CD4-positive, alpha-beta memory T cell (primary cell): ENCODE measurements around the gene CDH2. TPM values are rescaled to one million over a fixed set of nuclear protein-coding genes. Genes with fewer than 3 reads are reported as not detected.

ENCODE experiments used
- CTCF ChIA-PET: fragments of 350-600 bp; sonication (Branson Sonifier 250); formaldehyde crosslinking; loops from one replicate; lab custom pipeline; 2021; ENCODE audit warnings: inconsistent platforms; ENCODE audit not compliant: partially characterized antibody; lab: Charles Lee
- POLR2A ChIA-PET: fragments of 350-600 bp; sonication (Branson Sonifier 250); formaldehyde crosslinking; loops from one replicate; lab custom pipeline; 2021; ENCODE audit not compliant: partially characterized antibody; lab: Charles Lee
- DNase-seq, 5 donors: peaks; one replicate each; pipeline versions ENCODE4 v3.0.0 to v3.0.0-alpha.2; 2020 to 2022; ENCODE audit warnings: mixed read lengths in 1 of 5
- H3K27ac ChIP-seq: one replicate; pipeline ENCODE4 v1.7.0; 2013; ENCODE audit warnings: low read depth, low read length
- H3K27me3 ChIP-seq: 2 replicates; pipeline ENCODE4 v1.7.0; 2013; ENCODE audit warnings: mild to moderate bottlenecking, low read length, moderate library complexity; ENCODE audit not compliant: insufficient read depth
- H3K36me3 ChIP-seq: 2 replicates; pipeline ENCODE4 v1.7.0; 2013; ENCODE audit warnings: mild to moderate bottlenecking, low read length, moderate library complexity; ENCODE audit not compliant: insufficient read depth
- H3K4me1 ChIP-seq: 2 replicates; pipeline ENCODE4 v1.7.0; 2013; ENCODE audit warnings: mild to moderate bottlenecking, low read length, moderate library complexity; ENCODE audit not compliant: insufficient read depth
- H3K4me3 ChIP-seq, 2 donors: one replicate each; pipeline ENCODE4 v1.7.0; 2013; ENCODE audit warnings: low read length in 2 of 2, mild to moderate bottlenecking in 1 of 2
- H3K9me3 ChIP-seq, 2 donors: one replicate each; pipeline ENCODE4 v1.7.0; 2013; ENCODE audit warnings: low read length in 2 of 2, control low read depth in 1 of 2; ENCODE audit not compliant: control insufficient read depth in 1 of 2
- H3K27ac Mint-ChIP-seq, 7 donors: one replicate each; pipeline ENCODE4 v1.8.0; 2020 to 2021; ENCODE audit warnings: mixed read lengths in 7 of 7, mild to moderate bottlenecking in 6 of 7, inconsistent platforms in 3 of 7, moderate library complexity in 3 of 7
- H3K27me3 Mint-ChIP-seq, 2 donors: one replicate each; pipeline ENCODE4 v1.8.0; 2020 to 2021; ENCODE audit warnings: mixed read lengths in 2 of 2
- H3K36me3 Mint-ChIP-seq, 2 donors: one replicate each; pipeline ENCODE4 v1.8.0; 2020 to 2021; ENCODE audit warnings: mixed read lengths in 2 of 2, inconsistent platforms in 1 of 2, mild to moderate bottlenecking in 1 of 2
- H3K4me1 Mint-ChIP-seq, 4 donors: one replicate each; pipeline ENCODE4 v1.8.0; 2020 to 2021; ENCODE audit warnings: mixed read lengths in 4 of 4, mild to moderate bottlenecking in 1 of 4
- H3K4me3 Mint-ChIP-seq, 8 donors: one replicate each; pipeline ENCODE4 v1.8.0; 2020 to 2021; ENCODE audit warnings: mixed read lengths in 8 of 8, mild to moderate bottlenecking in 7 of 8, moderate library complexity in 6 of 8, inconsistent platforms in 3 of 8
- H3K9me3 Mint-ChIP-seq, 8 donors: one replicate each; pipeline ENCODE4 v1.8.0; 2020 to 2021; ENCODE audit warnings: mixed read lengths in 8 of 8, mild to moderate bottlenecking in 5 of 8, inconsistent platforms in 3 of 8, moderate library complexity in 1 of 8
- intact Hi-C: fragments of 100-400 bp; cut with micrococcal nuclease; formaldehyde crosslinking; loops from one replicate; pipeline ENCODE4 v1.15.1; 2023
- polyA plus RNA-seq, 2 donors: library from polyadenylated mRNA; unstranded; fragments of 300-500 nt; fragmentation: Illumina TruSeq; gene quantifications; one replicate each; pipeline ENCODE4 v1.2.3, GENCODE V29; 2021
- total RNA-seq, 2 experiments: library from RNA; stranded (reverse); gene quantifications; one replicate each; pipeline ENCODE4 v1.2.3, GENCODE V29; 2021

Gene CDH2
- total and polyA plus RNA-seq, 4 experiments from 2014 or later = not detected

DNA sequence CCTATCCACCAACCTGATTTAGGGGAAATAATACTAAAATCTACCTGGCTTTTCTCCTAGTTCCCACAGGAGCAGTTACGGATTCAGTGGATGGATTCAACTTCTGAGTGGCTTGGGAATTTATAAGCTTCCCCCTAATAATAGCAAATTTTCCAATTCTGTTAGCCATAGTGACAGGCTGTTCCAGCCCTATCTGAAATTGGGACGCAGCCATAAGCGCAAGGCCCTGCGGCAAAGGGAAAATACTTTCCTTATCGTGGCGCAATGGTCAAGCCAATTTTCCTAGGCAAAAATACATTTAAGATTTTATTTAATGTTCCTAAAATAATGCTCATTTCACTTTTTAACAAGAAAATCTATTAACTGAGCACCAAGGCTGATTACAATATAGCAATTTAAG is 49.7 kb downstream of the CDH2 start:
- no peak overlapping the region for H3K4me3 ChIP-seq
- intact Hi-C loops = no loop called here
- CTCF ChIA-PET = no interaction called here

DNA sequence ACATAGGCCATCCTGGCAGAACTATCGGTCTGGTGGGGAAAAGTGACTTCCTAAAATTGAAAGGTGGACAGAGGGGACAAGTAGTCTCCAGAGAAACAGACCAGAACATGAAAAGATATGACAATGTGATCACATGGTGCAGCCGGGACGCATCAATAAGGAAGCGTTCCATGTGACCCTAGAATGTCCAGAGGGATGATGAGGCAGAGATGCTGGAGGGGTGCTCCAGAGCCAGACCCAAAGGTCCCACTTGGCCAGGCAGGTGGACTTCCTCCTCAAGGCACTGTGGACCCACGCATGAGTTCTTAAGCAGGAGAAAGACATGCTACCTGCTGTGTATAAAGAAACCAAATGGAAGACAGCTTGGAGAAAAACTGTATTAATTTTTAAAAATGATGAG is 50.2 kb downstream of the CDH2 start:
- Mint-ChIP-seq H3K27ac (no peak overlapping the region), H3K9me3 (peaks cover 0 to 11% (median 3%) of the 10 kb centered on the region in 8 donors), H3K4me1 (no peaks in the 10 kb centered on the region), H3K27me3 (no peaks in the 10 kb centered on the region), H3K4me3 (no peak overlapping the region), H3K36me3 (no peaks in the 10 kb centered on the region)
- H3K36me3 ChIP-seq = no peaks in the 10 kb centered on the region
- DNase-seq = no peak
- ChIA-PET CTCF (no interaction called here), POLR2A (no interaction called here)
- no peak overlapping the region for H3K27ac ChIP-seq
- no peaks in the 10 kb centered on the region for H3K27me3 ChIP-seq
- H3K9me3 ChIP-seq = no peaks in the 10 kb centered on the region
- H3K4me1 ChIP-seq = no peaks in the 10 kb centered on the region
- no peak overlapping the region for H3K4me3 ChIP-seq
- intact Hi-C loops = no loop called here

More for the DNA sequence above, 49.7 kb downstream of the CDH2 start:
- Histone ChIP-seq H3K9me3 (no peaks in the 10 kb centered on the region), H3K36me3 (no peaks in the 10 kb centered on the region), H3K27ac (no peak overlapping the region), H3K4me1 (no peaks in the 10 kb centered on the region), H3K27me3 (no peaks in the 10 kb centered on the region)
- no peak for DNase-seq
- H3K36me3 Mint-ChIP-seq = no peaks in the 10 kb centered on the region
- H3K9me3 Mint-ChIP-seq = peaks cover 0 to 14% (median 3%) of the 10 kb centered on the region in 8 donors
- H3K27me3 Mint-ChIP-seq = no peaks in the 10 kb centered on the region
- POLR2A ChIA-PET = no interaction called here
- no peak overlapping the region for H3K4me3 Mint-ChIP-seq
- H3K4me1 Mint-ChIP-seq = no peaks in the 10 kb centered on the region
- H3K27ac Mint-ChIP-seq = no peak overlapping the region

DNA sequence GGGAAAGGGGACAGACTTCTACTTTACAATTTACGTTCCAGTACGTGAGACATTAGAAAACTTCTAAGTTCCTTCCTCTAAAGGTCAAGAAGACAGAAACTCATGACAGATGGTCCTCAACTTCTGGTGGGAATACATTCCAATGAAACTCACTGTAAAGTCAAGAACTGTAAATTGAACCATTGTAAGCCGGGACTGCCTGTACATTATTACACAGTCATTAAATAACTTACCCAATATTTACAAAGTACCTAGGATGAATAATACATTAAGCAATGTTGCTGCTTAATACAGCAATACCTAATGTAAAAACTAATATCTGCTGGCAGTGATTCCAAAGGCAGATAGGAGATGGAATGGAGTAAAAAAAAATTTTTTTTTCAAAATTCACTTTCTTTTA is 51.9 kb downstream of the CDH2 start:
- no peak overlapping the region for H3K4me3 Mint-ChIP-seq
- CTCF ChIA-PET = no interaction called here
- no peaks in the 10 kb centered on the region for H3K4me1 Mint-ChIP-seq
- intact Hi-C loops = no loop called here
- no peaks in the 10 kb centered on the region for H3K36me3 Mint-ChIP-seq
- no peak for DNase-seq
- no peaks in the 10 kb centered on the region for H3K9me3 ChIP-seq
- no peaks in the 10 kb centered on the region for H3K36me3 ChIP-seq
- no peaks in the 10 kb centered on the region for H3K27me3 Mint-ChIP-seq
- no peaks in the 10 kb centered on the region for H3K27me3 ChIP-seq
- H3K4me1 ChIP-seq = no peaks in the 10 kb centered on the region
- no peak overlapping the region for H3K27ac Mint-ChIP-seq
- H3K4me3 ChIP-seq = no peak overlapping the region
- POLR2A ChIA-PET = no interaction called here
- H3K9me3 Mint-ChIP-seq = peaks cover under 1 to 16% (median 3%) of the 10 kb centered on the region in 8 donors
- H3K27ac ChIP-seq = no peak overlapping the region

GRCh38 chr18:28124131-28125029 is 52.5 kb downstream of the CDH2 start:
- Mint-ChIP-seq H3K9me3 (peaks cover 0 to 22% (median 4%) of the 10 kb centered on the region in 8 donors), H3K27me3 (no peaks in the 10 kb centered on the region)
- intact Hi-C loops = no loop called here

DNA sequence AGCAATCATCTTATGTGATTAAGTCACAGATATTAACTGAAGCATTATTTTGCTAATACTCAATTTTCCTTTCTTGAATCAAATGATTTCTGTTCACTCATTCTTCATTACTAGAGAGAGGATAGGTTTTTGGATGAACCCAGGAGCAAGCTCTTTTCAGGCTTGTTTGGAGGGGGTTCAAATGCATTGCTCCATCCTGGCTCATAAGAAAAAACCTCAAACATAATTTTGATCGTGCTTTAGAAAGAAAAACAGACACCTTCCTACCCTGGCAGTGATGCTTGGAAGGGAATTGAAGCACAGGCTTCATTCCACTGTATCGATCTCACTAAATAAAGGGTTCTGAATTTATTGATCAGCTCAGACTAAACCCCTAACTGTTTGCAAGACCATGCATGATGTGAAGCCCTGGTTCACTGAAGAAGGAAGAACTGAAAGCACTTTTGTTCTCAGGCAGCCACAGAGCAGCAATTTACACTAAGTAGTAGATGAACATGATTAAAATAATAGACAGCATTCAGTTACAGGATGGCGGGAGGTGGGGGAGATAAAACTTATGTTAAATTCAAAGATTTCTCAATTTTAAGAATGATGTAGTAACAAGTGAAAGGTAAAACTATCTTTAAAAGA is 53.4 kb downstream of the CDH2 start:
- CTCF ChIA-PET = no interaction called here
- intact Hi-C loops = no loop called here

More at GRCh38 chr18:28124131-28125029, 52.5 kb downstream of the CDH2 start:
- no peaks in the 10 kb centered on the region for H3K36me3 ChIP-seq
- Mint-ChIP-seq H3K4me1 (no peaks in the 10 kb centered on the region), H3K4me3 (no peak overlapping the region), H3K27ac (no peak overlapping the region), H3K36me3 (no peaks in the 10 kb centered on the region)
- ChIA-PET CTCF (no interaction called here), POLR2A (no interaction called here)
- H3K4me1 ChIP-seq = no peaks in the 10 kb centered on the region
- H3K4me3 ChIP-seq = no peak overlapping the region
- no peaks in the 10 kb centered on the region for H3K9me3 ChIP-seq
- no peak overlapping the region for H3K27ac ChIP-seq
- H3K27me3 ChIP-seq = no peaks in the 10 kb centered on the region
- DNase-seq = no peak

DNA sequence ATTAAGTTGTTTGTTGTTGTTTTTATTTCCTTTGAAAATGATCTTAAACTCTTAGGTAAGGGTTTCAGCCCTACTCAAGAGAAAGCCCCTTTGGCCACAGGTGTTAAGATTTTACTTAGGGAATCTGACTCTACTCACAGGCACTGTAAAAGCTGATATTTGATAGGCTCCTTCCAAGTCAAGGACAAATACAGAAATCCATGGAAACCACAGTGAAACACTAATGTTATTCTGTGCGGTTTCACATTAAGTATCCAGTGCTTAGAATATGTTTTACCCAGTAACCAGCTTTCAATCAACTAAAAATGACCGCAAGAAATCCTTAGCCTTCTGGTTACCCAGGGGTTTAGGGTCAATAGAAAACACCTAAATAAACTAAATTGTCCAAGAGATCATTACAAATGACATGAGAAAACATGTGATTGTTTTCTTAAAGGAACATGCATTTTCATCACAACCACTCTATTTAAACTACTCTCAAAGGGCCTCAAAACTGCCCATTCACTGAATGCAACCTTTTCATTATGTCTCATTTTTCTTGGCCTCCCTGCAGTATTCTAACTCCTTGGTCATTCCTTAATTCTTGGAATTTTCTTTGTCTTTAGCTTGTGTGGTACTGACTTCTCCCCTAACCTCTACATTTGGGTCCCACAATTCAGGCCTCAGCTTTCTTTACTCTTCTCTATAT is 56.0 kb downstream of the CDH2 start:
- no peaks in the 10 kb centered on the region for H3K36me3 Mint-ChIP-seq

More for the DNA sequence above, 53.4 kb downstream of the CDH2 start:
- no peaks in the 10 kb centered on the region for H3K36me3 Mint-ChIP-seq
- no peaks in the 10 kb centered on the region for H3K4me1 Mint-ChIP-seq
- POLR2A ChIA-PET = no interaction called here
- no peaks in the 10 kb centered on the region for H3K4me1 ChIP-seq
- H3K27me3 Mint-ChIP-seq = no peaks in the 10 kb centered on the region
- H3K27ac ChIP-seq = no peak overlapping the region
- H3K9me3 ChIP-seq = no peaks in the 10 kb centered on the region
- H3K9me3 Mint-ChIP-seq = peaks cover 0 to 27% (median 6%) of the 10 kb centered on the region in 8 donors
- no peak for DNase-seq
- H3K4me3 ChIP-seq = no peak overlapping the region
- H3K27ac Mint-ChIP-seq = no peak overlapping the region
- H3K27me3 ChIP-seq = no peaks in the 10 kb centered on the region
- H3K36me3 ChIP-seq = no peaks in the 10 kb centered on the region
- no peak overlapping the region for H3K4me3 Mint-ChIP-seq

GRCh38 chr18:28116461-28116860 is 60.5 kb downstream of the CDH2 start:
- Mint-ChIP-seq H3K4me3 (no peak overlapping the region), H3K9me3 (peaks cover 4 to 32% (median 10%) of the 10 kb centered on the region in 8 donors), H3K27me3 (no peaks in the 10 kb centered on the region), H3K4me1 (no peaks in the 10 kb centered on the region), H3K36me3 (no peaks in the 10 kb centered on the region), H3K27ac (no peak overlapping the region)
- H3K9me3 ChIP-seq = no peaks in the 10 kb centered on the region
- no peaks in the 10 kb centered on the region for H3K27me3 ChIP-seq
- no peak for DNase-seq
- H3K27ac ChIP-seq = no peak overlapping the region
- intact Hi-C loops = no loop called here
- POLR2A ChIA-PET = no interaction called here
- H3K36me3 ChIP-seq = no peaks in the 10 kb centered on the region
- CTCF ChIA-PET = no interaction called here
- no peak overlapping the region for H3K4me3 ChIP-seq
- H3K4me1 ChIP-seq = no peaks in the 10 kb centered on the region

More for the DNA sequence above, 56.0 kb downstream of the CDH2 start:
- POLR2A ChIA-PET = no interaction called here
- H3K9me3 Mint-ChIP-seq = peaks cover 0 to 26% (median 8%) of the 10 kb centered on the region in 8 donors
- no peaks in the 10 kb centered on the region for H3K27me3 Mint-ChIP-seq
- Histone ChIP-seq H3K4me3 (no peak overlapping the region), H3K36me3 (no peaks in the 10 kb centered on the region), H3K27ac (no peak overlapping the region), H3K27me3 (no peaks in the 10 kb centered on the region), H3K9me3 (no peaks in the 10 kb centered on the region), H3K4me1 (no peaks in the 10 kb centered on the region)
- DNase-seq = no peak
- intact Hi-C loops = no loop called here
- H3K4me1 Mint-ChIP-seq = no peaks in the 10 kb centered on the region
- H3K4me3 Mint-ChIP-seq = no peak overlapping the region
- CTCF ChIA-PET = no interaction called here
- H3K27ac Mint-ChIP-seq = no peak overlapping the region
